ENCODE data around the gene TMTC2. TPM values are rescaled to one million over a fixed set of nuclear protein-coding genes. Genes with fewer than 3 reads are reported as not detected.

TMTC2 gene
- total RNA-seq, 2 experiments from 2014 or later: 1.8 to 2.1 TPM

DNA sequence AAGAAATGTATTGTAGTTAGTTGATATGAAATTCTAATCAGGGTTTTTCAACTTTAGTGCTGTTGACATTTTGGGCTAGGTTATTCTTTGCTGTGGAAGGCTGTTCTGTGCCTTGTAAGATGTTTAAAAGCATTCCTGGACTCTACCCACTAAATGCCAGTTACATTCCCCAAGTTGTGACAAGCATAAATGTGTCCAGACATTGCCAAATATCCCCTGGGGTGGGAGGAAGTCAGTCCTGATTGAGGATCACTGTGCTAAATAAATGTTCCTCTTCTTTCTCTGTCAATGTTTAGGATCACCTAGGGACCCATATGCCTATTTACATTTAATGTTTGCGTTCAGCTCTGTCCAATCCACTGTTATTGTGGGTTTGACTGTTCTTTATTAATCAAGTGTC is 268.3 kb downstream of the TMTC2 start:
- ATAC-seq (ENCODE audit: poor library complexity): no peak
- Mint-ChIP-seq H3K4me1 (ENCODE audit: low read depth) (no peaks in the 10 kb centered on the region), H3K4me3 (no peak overlapping the region), H3K27me3 (no peaks in the 10 kb centered on the region), H3K36me3 (ENCODE audit: low read depth) (no peaks in the 10 kb centered on the region), H3K9me3 (peaks cover 4% of the 10 kb centered on the region), H3K27ac (no peak overlapping the region)
- H3K9me3 ChIP-seq (ENCODE audit: control insufficient read depth in 1 of 2, insufficient read depth in 1 of 2, low read length in 2 of 2): no peaks in the 10 kb centered on the region
- ChIA-PET POLR2A (no interaction called here), CTCF (no interaction called here)
- H3K4me1 ChIP-seq (ENCODE audit: insufficient read depth, low read length): no peaks in the 10 kb centered on the region
- H3K27me3 ChIP-seq (ENCODE audit: control insufficient read depth in 1 of 2, insufficient read depth in 2 of 2, low read length in 2 of 2): no peaks in the 10 kb centered on the region
- no peak overlapping the region for H3K4me3 ChIP-seq (ENCODE audit: low read length)
- TF ChIP-seq, protein P1, sequence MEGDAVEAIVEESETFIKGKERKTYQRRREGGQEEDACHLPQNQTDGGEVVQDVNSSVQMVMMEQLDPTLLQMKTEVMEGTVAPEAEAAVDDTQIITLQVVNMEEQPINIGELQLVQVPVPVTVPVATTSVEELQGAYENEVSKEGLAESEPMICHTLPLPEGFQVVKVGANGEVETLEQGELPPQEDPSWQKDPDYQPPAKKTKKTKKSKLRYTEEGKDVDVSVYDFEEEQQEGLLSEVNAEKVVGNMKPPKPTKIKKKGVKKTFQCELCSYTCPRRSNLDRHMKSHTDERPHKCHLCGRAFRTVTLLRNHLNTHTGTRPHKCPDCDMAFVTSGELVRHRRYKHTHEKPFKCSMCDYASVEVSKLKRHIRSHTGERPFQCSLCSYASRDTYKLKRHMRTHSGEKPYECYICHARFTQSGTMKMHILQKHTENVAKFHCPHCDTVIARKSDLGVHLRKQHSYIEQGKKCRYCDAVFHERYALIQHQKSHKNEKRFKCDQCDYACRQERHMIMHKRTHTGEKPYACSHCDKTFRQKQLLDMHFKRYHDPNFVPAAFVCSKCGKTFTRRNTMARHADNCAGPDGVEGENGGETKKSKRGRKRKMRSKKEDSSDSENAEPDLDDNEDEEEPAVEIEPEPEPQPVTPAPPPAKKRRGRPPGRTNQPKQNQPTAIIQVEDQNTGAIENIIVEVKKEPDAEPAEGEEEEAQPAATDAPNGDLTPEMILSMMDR (IDR thresholded peaks at IDR 0.05): no peak
- DNase-seq: no peak
- H3K27ac ChIP-seq (ENCODE audit: low read depth in 1 of 2, low read length in 2 of 2): no peak overlapping the region
- no peaks in the 10 kb centered on the region for H3K36me3 ChIP-seq (ENCODE audit: insufficient read depth, low read length)
- intact Hi-C loops (cut with DNase I, micrococcal nuclease): no loop called here

DNA sequence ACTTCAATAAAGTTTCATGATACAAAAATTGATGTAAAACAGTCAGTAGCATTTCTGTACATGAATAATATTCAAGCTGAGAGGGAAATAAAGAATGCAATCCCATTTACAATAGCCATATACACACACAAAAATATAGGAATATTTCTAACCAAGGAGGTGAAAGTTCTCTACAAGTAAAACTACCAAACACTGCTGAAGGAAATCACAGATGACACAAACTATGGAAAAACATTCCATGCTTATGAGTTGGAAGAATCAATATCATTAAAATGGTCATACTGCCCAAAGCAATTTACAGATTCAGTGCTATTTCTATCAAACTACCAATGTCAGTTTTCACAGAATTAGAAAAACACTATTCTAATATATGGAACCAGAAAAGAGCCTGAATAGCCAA is 272.3 kb downstream of the TMTC2 start:
- H3K4me1 ChIP-seq (ENCODE audit: insufficient read depth, low read length): no peaks in the 10 kb centered on the region
- H3K4me3 Mint-ChIP-seq: no peak overlapping the region
- H3K27ac ChIP-seq (ENCODE audit: low read depth in 1 of 2, low read length in 2 of 2): no peak overlapping the region
- no peaks in the 10 kb centered on the region for H3K27me3 Mint-ChIP-seq
- no peaks in the 10 kb centered on the region for H3K27me3 ChIP-seq (ENCODE audit: control insufficient read depth in 1 of 2, insufficient read depth in 2 of 2, low read length in 2 of 2)
- H3K4me1 Mint-ChIP-seq (ENCODE audit: low read depth): no peaks in the 10 kb centered on the region
- intact Hi-C loops (cut with DNase I, micrococcal nuclease): no loop called here
- H3K9me3 Mint-ChIP-seq: peaks cover 4% of the 10 kb centered on the region
- H3K9me3 ChIP-seq (ENCODE audit: control insufficient read depth in 1 of 2, insufficient read depth in 1 of 2, low read length in 2 of 2): no peaks in the 10 kb centered on the region
- TF ChIP-seq, protein P1 (IDR thresholded peaks at IDR 0.05): no peak
- H3K36me3 Mint-ChIP-seq (ENCODE audit: low read depth): no peaks in the 10 kb centered on the region
- H3K27ac Mint-ChIP-seq: no peak overlapping the region
- DNase-seq: no peak
- H3K4me3 ChIP-seq (ENCODE audit: low read length): no peak overlapping the region
- no peak for ATAC-seq (ENCODE audit: poor library complexity)
- POLR2A ChIA-PET: no interaction called here
- no peaks in the 10 kb centered on the region for H3K36me3 ChIP-seq (ENCODE audit: insufficient read depth, low read length)
- CTCF ChIA-PET: no interaction called here

DNA sequence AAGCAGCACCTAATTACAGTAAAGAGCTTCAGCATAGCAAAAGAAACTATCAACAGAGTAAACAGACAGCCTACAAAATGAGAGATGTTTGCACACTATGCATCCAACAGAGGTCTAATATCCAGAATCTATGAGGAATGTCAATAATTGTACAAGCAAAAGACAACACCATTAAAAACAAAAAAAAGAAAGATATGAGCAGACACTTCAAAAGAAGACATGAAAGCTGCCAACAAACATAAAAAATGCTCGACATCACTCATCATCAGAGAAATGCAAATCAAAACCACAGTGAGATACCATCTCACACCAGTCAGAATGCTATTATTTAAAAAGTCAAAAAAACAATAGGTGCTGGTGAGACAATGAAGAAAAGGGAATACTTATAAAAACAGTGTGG is 273.1 kb downstream of the TMTC2 start:
- Histone ChIP-seq H3K27me3 (ENCODE audit: control insufficient read depth in 1 of 2, insufficient read depth in 2 of 2, low read length in 2 of 2) (no peaks in the 10 kb centered on the region), H3K4me1 (ENCODE audit: insufficient read depth, low read length) (no peaks in the 10 kb centered on the region), H3K4me3 (ENCODE audit: low read length) (no peak overlapping the region), H3K27ac (ENCODE audit: low read depth in 1 of 2, low read length in 2 of 2) (no peak overlapping the region), H3K9me3 (ENCODE audit: control insufficient read depth in 1 of 2, insufficient read depth in 1 of 2, low read length in 2 of 2) (no peaks in the 10 kb centered on the region), H3K36me3 (ENCODE audit: insufficient read depth, low read length) (no peaks in the 10 kb centered on the region)
- H3K9me3 Mint-ChIP-seq: peaks cover 4% of the 10 kb centered on the region
- no peak overlapping the region for H3K4me3 Mint-ChIP-seq
- H3K27ac Mint-ChIP-seq: no peak overlapping the region
- no peaks in the 10 kb centered on the region for H3K27me3 Mint-ChIP-seq
- TF ChIP-seq, protein P1 (IDR thresholded peaks at IDR 0.05): no peak
- intact Hi-C loops (cut with DNase I, micrococcal nuclease): no loop called here
- H3K36me3 Mint-ChIP-seq (ENCODE audit: low read depth): no peaks in the 10 kb centered on the region
- H3K4me1 Mint-ChIP-seq (ENCODE audit: low read depth): no peaks in the 10 kb centered on the region
- ChIA-PET CTCF (no interaction called here), POLR2A (no interaction called here)
- no peak for ATAC-seq (ENCODE audit: poor library complexity)
- no peak for DNase-seq

All from CD4-positive, alpha-beta T cell (primary cell).